ENCODE data around the gene BRINP1.

Gene BRINP1

GRCh38 chr9:119197893-119198607, 171.2 kb downstream of the BRINP1 start:
- H4K91ac ChIP-seq (ENCODE audit: low read depth, low read length) = no peak overlapping the region
- H3K27ac ChIP-seq (ENCODE audit: low read depth, low read length) = no peak overlapping the region
- no peak overlapping the region for H4K8ac ChIP-seq (ENCODE audit: low read depth, low read length)
- H2AFZ ChIP-seq (ENCODE audit: insufficient read depth, low read length, poor library complexity) = no peak overlapping the region
- H4K12ac ChIP-seq (ENCODE audit: low read depth, low read length) = no peak overlapping the region
- no peak overlapping the region for H2AK5ac ChIP-seq (ENCODE audit: low read length)
- no peaks in the 10 kb centered on the region for H3K36me3 ChIP-seq (ENCODE audit: control insufficient read depth in 1 of 2, insufficient read depth in 2 of 2, low read length in 2 of 2)
- no peak overlapping the region for H3K4me3 ChIP-seq (ENCODE audit: low read depth, low read length)
- H3K18ac ChIP-seq (ENCODE audit: low read length) = no peak overlapping the region
- H3K27me3 ChIP-seq (ENCODE audit: insufficient read depth, low read length) = no peaks in the 10 kb centered on the region
- WGBS (ENCODE audit: extremely low coverage, insufficient coverage, insufficient read length) = no CpG with 5 or more reads among the region's 7 CpGs
- H3K4ac ChIP-seq (ENCODE audit: low read depth, low read length) = no peak overlapping the region
- H3K23ac ChIP-seq (ENCODE audit: low read length) = no peak overlapping the region
- H3K4me2 ChIP-seq (ENCODE audit: low read length) = no peak overlapping the region
- no peak overlapping the region for H3K14ac ChIP-seq (ENCODE audit: low read length)
- H2BK5ac ChIP-seq (ENCODE audit: low read depth, low read length, poor library complexity) = no peak overlapping the region
- DNase-seq = no peak
- no peaks in the 10 kb centered on the region for H3K9me3 ChIP-seq (ENCODE audit: insufficient read depth, low read depth, low read length)
- no peak overlapping the region for H2BK120ac ChIP-seq (ENCODE audit: insufficient read depth, low read length, poor library complexity)
- H3K9ac ChIP-seq (ENCODE audit: low read length) = no peak overlapping the region
- H3K79me1 ChIP-seq (ENCODE audit: low read length) = no peaks in the 10 kb centered on the region
- no peaks in the 10 kb centered on the region for H3K4me1 ChIP-seq (ENCODE audit: control insufficient read depth in 1 of 2, insufficient read depth in 2 of 2, low read length in 2 of 2)
- H2BK12ac ChIP-seq (ENCODE audit: low read length) = no peak overlapping the region
- no peaks in the 10 kb centered on the region for H3K79me2 ChIP-seq (ENCODE audit: control insufficient read depth, insufficient read depth, low read length, poor library complexity)

- Histone ChIP-seq H2BK5ac (ENCODE audit: low read depth, low read length, poor library complexity) (no peak overlapping the region), H3K79me2 (ENCODE audit: control insufficient read depth, insufficient read depth, low read length, poor library complexity) (no peaks in the 10 kb centered on the region), H4K12ac (ENCODE audit: low read depth, low read length) (no peak overlapping the region), H3K9ac (ENCODE audit: low read length) (no peak overlapping the region), H3K4me1 (ENCODE audit: control insufficient read depth in 1 of 2, insufficient read depth in 2 of 2, low read length in 2 of 2) (no peaks in the 10 kb centered on the region), H4K91ac (ENCODE audit: low read depth, low read length) (no peak overlapping the region), H3K18ac (ENCODE audit: low read length) (no peak overlapping the region), H3K4ac (ENCODE audit: low read depth, low read length) (no peak overlapping the region), H2AK5ac (ENCODE audit: low read length) (no peak overlapping the region), H4K8ac (ENCODE audit: low read depth, low read length) (no peak overlapping the region), H2AFZ (ENCODE audit: insufficient read depth, low read length, poor library complexity) (no peak overlapping the region), H3K27me3 (ENCODE audit: insufficient read depth, low read length) (no peaks in the 10 kb centered on the region), H3K14ac (ENCODE audit: low read length) (no peak overlapping the region), H3K36me3 (ENCODE audit: control insufficient read depth in 1 of 2, insufficient read depth in 2 of 2, low read length in 2 of 2) (no peaks in the 10 kb centered on the region), H3K9me3 (ENCODE audit: insufficient read depth, low read depth, low read length) (no peaks in the 10 kb centered on the region), H3K23ac (ENCODE audit: low read length) (no peak overlapping the region), H3K79me1 (ENCODE audit: low read length) (no peaks in the 10 kb centered on the region), H3K27ac (ENCODE audit: low read depth, low read length) (no peak overlapping the region), H3K4me3 (ENCODE audit: low read depth, low read length) (no peak overlapping the region), H2BK120ac (ENCODE audit: insufficient read depth, low read length, poor library complexity) (no peak overlapping the region), H2BK12ac (ENCODE audit: low read length) (no peak overlapping the region), H3K4me2 (ENCODE audit: low read length) (no peak overlapping the region)
- no peak for DNase-seq
- WGBS (ENCODE audit: extremely low coverage, insufficient coverage, insufficient read length) = no CpG with 5 or more reads among the region's 2 CpGs
Observed at GRCh38 chr9:119195521-119195920, 173.7 kb downstream of the BRINP1 start.

GRCh38 chr9:119185298-119185697, 183.9 kb downstream of the BRINP1 start:
- Histone ChIP-seq H3K27me3 (ENCODE audit: insufficient read depth, low read length) (no peaks in the 10 kb centered on the region), H4K91ac (ENCODE audit: low read depth, low read length) (no peak overlapping the region), H3K27ac (ENCODE audit: low read depth, low read length) (no peak overlapping the region), H3K18ac (ENCODE audit: low read length) (no peak overlapping the region), H3K9ac (ENCODE audit: low read length) (no peak overlapping the region), H3K4me1 (ENCODE audit: control insufficient read depth in 1 of 2, insufficient read depth in 2 of 2, low read length in 2 of 2) (no peaks in the 10 kb centered on the region), H3K79me1 (ENCODE audit: low read length) (no peaks in the 10 kb centered on the region), H2BK12ac (ENCODE audit: low read length) (no peak overlapping the region), H3K4ac (ENCODE audit: low read depth, low read length) (no peak overlapping the region), H3K23ac (ENCODE audit: low read length) (no peak overlapping the region), H2AFZ (ENCODE audit: insufficient read depth, low read length, poor library complexity) (no peak overlapping the region), H4K12ac (ENCODE audit: low read depth, low read length) (no peak overlapping the region), H2AK5ac (ENCODE audit: low read length) (no peak overlapping the region), H2BK120ac (ENCODE audit: insufficient read depth, low read length, poor library complexity) (no peak overlapping the region), H3K14ac (ENCODE audit: low read length) (no peak overlapping the region), H3K4me3 (ENCODE audit: low read depth, low read length) (no peak overlapping the region), H3K4me2 (ENCODE audit: low read length) (no peak overlapping the region), H3K79me2 (ENCODE audit: control insufficient read depth, insufficient read depth, low read length, poor library complexity) (no peaks in the 10 kb centered on the region), H2BK5ac (ENCODE audit: low read depth, low read length, poor library complexity) (no peak overlapping the region), H3K9me3 (ENCODE audit: insufficient read depth, low read depth, low read length) (no peaks in the 10 kb centered on the region), H4K8ac (ENCODE audit: low read depth, low read length) (no peak overlapping the region), H3K36me3 (ENCODE audit: control insufficient read depth in 1 of 2, insufficient read depth in 2 of 2, low read length in 2 of 2) (no peaks in the 10 kb centered on the region)
- no CpG with 5 or more reads among the region's 3 CpGs for WGBS (ENCODE audit: extremely low coverage, insufficient coverage, insufficient read length)
- no peak for DNase-seq

- no peak overlapping the region for H4K91ac ChIP-seq (ENCODE audit: low read depth, low read length)
- H2AK5ac ChIP-seq (ENCODE audit: low read length) = no peak overlapping the region
- no peak overlapping the region for H2BK12ac ChIP-seq (ENCODE audit: low read length)
- H3K23ac ChIP-seq (ENCODE audit: low read length) = no peak overlapping the region
- H3K36me3 ChIP-seq (ENCODE audit: control insufficient read depth in 1 of 2, insufficient read depth in 2 of 2, low read length in 2 of 2) = no peaks in the 10 kb centered on the region
- no peak overlapping the region for H3K4me2 ChIP-seq (ENCODE audit: low read length)
- H3K18ac ChIP-seq (ENCODE audit: low read length) = no peak overlapping the region
- H3K4ac ChIP-seq (ENCODE audit: low read depth, low read length) = no peak overlapping the region
- H3K4me1 ChIP-seq (ENCODE audit: control insufficient read depth in 1 of 2, insufficient read depth in 2 of 2, low read length in 2 of 2) = no peaks in the 10 kb centered on the region
- H3K9me3 ChIP-seq (ENCODE audit: insufficient read depth, low read depth, low read length) = no peaks in the 10 kb centered on the region
- no peaks in the 10 kb centered on the region for H3K79me1 ChIP-seq (ENCODE audit: low read length)
- no peaks in the 10 kb centered on the region for H3K79me2 ChIP-seq (ENCODE audit: control insufficient read depth, insufficient read depth, low read length, poor library complexity)
- no peak overlapping the region for H2BK5ac ChIP-seq (ENCODE audit: low read depth, low read length, poor library complexity)
- no peak overlapping the region for H3K9ac ChIP-seq (ENCODE audit: low read length)
- H3K4me3 ChIP-seq (ENCODE audit: low read depth, low read length) = no peak overlapping the region
- no peak overlapping the region for H2BK120ac ChIP-seq (ENCODE audit: insufficient read depth, low read length, poor library complexity)
- H4K8ac ChIP-seq (ENCODE audit: low read depth, low read length) = no peak overlapping the region
- no CpG with 5 or more reads among the region's 3 CpGs for WGBS (ENCODE audit: extremely low coverage, insufficient coverage, insufficient read length)
- no peak overlapping the region for H2AFZ ChIP-seq (ENCODE audit: insufficient read depth, low read length, poor library complexity)
- no peak overlapping the region for H4K12ac ChIP-seq (ENCODE audit: low read depth, low read length)
- no peak for DNase-seq
- H3K27me3 ChIP-seq (ENCODE audit: insufficient read depth, low read length) = no peaks in the 10 kb centered on the region
- H3K14ac ChIP-seq (ENCODE audit: low read length) = no peak overlapping the region
- H3K27ac ChIP-seq (ENCODE audit: low read depth, low read length) = no peak overlapping the region
Observed at GRCh38 chr9:119184265-119184936, 184.8 kb downstream of the BRINP1 start.
